ENCODE results near the gene OPCML. TPM values are rescaled to one million over a fixed set of nuclear protein-coding genes. Genes with fewer than 3 reads are reported as not detected.

OPCML gene
- total and polyA plus RNA-seq, 12 donors: under 0.01 to 1.2 (median 0.39) TPM

DNA sequence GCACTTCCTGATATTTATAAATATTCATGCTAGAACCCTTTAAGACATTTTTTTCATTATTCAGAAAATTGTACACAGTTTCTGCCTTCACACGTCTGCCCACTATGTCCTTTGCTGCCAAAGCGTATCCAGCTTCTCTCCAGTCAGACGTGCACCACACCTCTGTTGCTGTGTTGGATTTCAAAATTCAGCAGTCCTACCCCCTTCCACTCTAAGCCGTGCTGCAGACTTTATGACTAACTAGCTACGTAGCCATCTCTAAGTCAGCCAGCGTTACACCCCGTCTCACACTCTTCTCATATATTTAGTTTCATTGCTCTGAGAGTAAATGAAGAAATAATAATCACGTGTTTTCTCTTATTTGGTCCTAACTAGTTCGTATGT, 28.2 kb upstream of the OPCML start:
- Histone ChIP-seq H3K9me3 (no peaks in the 10 kb centered on the region), H3K27ac (no peak overlapping the region), H3K4me3 (no peak overlapping the region), H3K36me3 (no peaks in the 10 kb centered on the region), H3K4me1 (peaks cover 0 to 2% (median 0%) of the 10 kb centered on the region in 9 donors), H3K27me3 (peaks cover 0 to 36% (median 8%) of the 10 kb centered on the region in 7 donors)
- intact Hi-C loops (cut with DNase I): no loop called here
- ATAC-seq (no peak), DNase-seq (no peak)
- no peak for TF ChIP-seq CTCF (IDR thresholded peaks at IDR 0.05)
- 82 to 87% methylated on average over 9 of the region's 9 CpGs for WGBS, 2 donors

DNA sequence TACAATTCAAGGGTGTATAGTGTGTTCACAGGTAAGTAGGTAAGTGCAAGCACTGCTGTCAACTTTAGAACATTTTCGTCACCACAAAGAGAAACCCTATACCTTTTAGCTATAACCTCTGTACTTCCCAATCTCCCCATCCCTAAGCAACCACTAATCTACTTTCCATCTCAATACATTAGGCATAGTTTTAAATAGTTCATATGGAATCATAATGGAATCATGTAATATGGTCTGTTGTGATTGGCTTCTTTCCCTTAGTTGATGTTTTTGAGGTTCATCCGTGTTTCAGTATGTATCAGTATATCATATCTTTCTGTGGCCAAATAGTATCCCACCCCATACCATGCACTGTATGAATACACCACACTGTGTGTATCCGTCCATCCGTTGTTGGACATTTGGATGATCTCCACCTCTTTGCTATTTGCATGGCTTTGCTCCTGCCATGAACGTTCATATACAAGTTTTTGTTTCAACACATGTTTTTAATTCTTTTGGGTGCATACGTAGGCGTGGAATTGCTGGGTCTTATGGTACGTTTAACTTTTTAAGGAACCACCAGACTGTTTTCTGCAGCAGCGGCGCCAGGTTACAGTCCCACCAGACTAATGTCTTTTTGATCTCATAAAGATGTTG, 27.7 kb upstream of the OPCML start:
- Histone ChIP-seq H3K36me3 (no peaks in the 10 kb centered on the region), H3K9me3 (no peaks in the 10 kb centered on the region), H3K4me1 (peaks cover 0 to 4% (median 0%) of the 10 kb centered on the region in 9 donors), H3K27ac (no peak overlapping the region), H3K27me3 (peaks cover 0 to 34% (median 8%) of the 10 kb centered on the region in 7 donors), H3K4me3 (no peak overlapping the region)
- DNase-seq (no peak), ATAC-seq (no peak)
- WGBS, 2 donors: 85 to 91% methylated on average over 10 of the region's 10 CpGs
- intact Hi-C loops (cut with DNase I): no loop called here
- no peak for TF ChIP-seq CTCF (IDR thresholded peaks at IDR 0.05)

DNA sequence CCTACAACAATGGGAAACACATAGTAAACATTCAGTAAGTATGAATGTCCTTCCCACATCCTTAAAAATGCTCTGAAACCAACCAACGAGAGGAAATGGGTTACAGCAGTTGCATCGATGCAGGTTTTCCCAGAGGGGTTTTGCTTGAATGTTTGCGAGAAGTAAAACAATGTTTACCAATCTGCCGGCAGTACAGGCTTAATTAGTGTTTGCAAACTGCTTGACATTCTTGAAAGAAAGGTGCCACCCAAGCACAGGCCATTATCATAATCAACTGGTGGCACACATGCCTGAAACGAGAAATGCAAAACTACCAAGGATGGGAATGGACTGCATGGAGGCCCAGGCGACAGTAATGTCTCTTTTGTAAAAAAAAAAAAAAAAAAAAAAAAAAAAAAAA, 27.1 kb upstream of the OPCML start:
- no peak overlapping the region for H3K4me3 ChIP-seq
- ATAC-seq (no peak), DNase-seq (no peak)
- no peak for TF ChIP-seq CTCF (IDR thresholded peaks at IDR 0.05)
- peaks cover 0 to 4% (median 0%) of the 10 kb centered on the region in 9 donors for H3K4me1 ChIP-seq
- 76 to 80% methylated on average over 6 of the region's 6 CpGs for WGBS, 2 donors
- H3K27ac ChIP-seq: no peak overlapping the region
- H3K9me3 ChIP-seq: no peaks in the 10 kb centered on the region
- no peaks in the 10 kb centered on the region for H3K36me3 ChIP-seq
- peaks cover 0 to 33% (median 8%) of the 10 kb centered on the region in 7 donors for H3K27me3 ChIP-seq
- intact Hi-C loops (cut with DNase I): no loop called here

DNA sequence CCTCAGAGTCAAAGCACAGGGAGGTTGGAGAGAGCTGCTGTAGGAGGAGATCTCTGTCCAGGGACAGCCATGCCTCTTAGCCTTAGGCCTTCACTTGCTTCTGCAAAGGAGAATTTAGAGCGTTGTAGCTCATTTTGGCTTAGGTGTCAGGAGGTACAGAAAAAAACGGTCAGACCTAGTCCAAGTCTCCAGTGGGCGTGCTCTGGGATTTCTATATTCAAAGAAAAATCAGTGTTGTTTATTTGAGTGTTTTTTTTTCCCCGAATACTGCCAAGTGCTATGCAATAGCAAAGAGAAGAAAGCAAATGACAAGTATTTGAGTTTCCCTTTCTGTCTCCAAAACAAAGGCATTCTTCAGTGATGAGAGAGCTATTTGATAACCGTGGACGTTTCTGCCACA, 22.7 kb upstream of the OPCML start:
- ATAC-seq: peak in 2 of 8 donors; percentile 34 to 59
- no peak for TF ChIP-seq CTCF (IDR thresholded peaks at IDR 0.05)

More for the DNA sequence above, 22.7 kb upstream of the OPCML start:
- Histone ChIP-seq H3K27me3 (peaks cover 0 to 21% (median 8%) of the 10 kb centered on the region in 7 donors), H3K27ac (no peak overlapping the region), H3K36me3 (no peaks in the 10 kb centered on the region), H3K4me3 (no peak overlapping the region), H3K9me3 (no peaks in the 10 kb centered on the region), H3K4me1 (peaks cover 0 to 4% (median 0%) of the 10 kb centered on the region in 9 donors)
- intact Hi-C loops (cut with DNase I): no loop called here
- 48 to 54% methylated on average over 6 of the region's 6 CpGs for WGBS, 2 donors
- no peak for DNase-seq
